K562 (cell line): Measurements from ENCODE around the gene GRIP1. TPM values are rescaled to one million over a fixed set of nuclear protein-coding genes. Genes with fewer than 3 reads are reported as not detected.

Experiments used
- TFAM ChIP-seq: fragments of 250-450 bp; sonication (Bioruptor Pico); conservative IDR thresholded peaks from 2 replicates; pipeline ENCODE4 v1.5.0; 2021; ENCODE audit warnings: mild to moderate bottlenecking, moderate library complexity
- ZNF407 ChIP-seq: fragments of 450-650 bp; IDR thresholded peaks from 2 replicates; pipeline ENCODE4 v1.6.1; 2016; ENCODE audit warnings: low read depth
- polyA plus RNA-seq, 8 experiments: library from polyadenylated mRNA; depleted of rRNA in 4 of 8; stranded (reverse) in 5 of 8; unstranded in 3 of 8; fragments of >200 nt; fragmentation: Nextera tagmentation in 2 of 8; fragmentation: Illumina TruSeq in 1 of 8; extraction: Ambion mirVana in 2 of 8; extraction: Trizol in 1 of 8; gene quantifications; 2 replicates each; pipeline versions ENCODE4 v1.2.1 to v1.2.3, GENCODE V29; 2011 to 2014; ENCODE audit warnings: inconsistent platforms in 1 of 8, missing spikeins in 1 of 8
- total RNA-seq, 7 experiments: library from RNA; depleted of rRNA in 6 of 7; stranded (reverse); fragments of >200 nt in 6 of 7; fragmentation: Illumina TruSeq in 2 of 7; extraction: Trizol in 2 of 7; gene quantifications; 2 replicates each; pipeline versions ENCODE4 v1.2.1 to v1.2.3, GENCODE V29; 2011 to 2021; ENCODE audit warnings: low replicate concordance in 1 of 7

GRIP1 gene
- total and polyA plus RNA-seq, 9 of the 15 experiments (the other 6 are each of a cell fraction or from before 2014, with no cell fraction given), result 0.28 to 1.2 (median 0.45) TPM

- TF ChIP-seq ZNF407, result no peak
- TF ChIP-seq TFAM (CRISPR knock-in tag), result no peak
Observed at GRCh38 chr12:66497008-66497897, 181.6 kb downstream of the GRIP1 start (continued).
